Epithelial cell of esophagus (primary cell): ENCODE data around the gene THSD8.

Experiments
- DNase-seq: peaks from one replicate; pipeline ENCODE4 v3.0.0; 2010; ENCODE audit warnings: low read depth
- H3K4me3 ChIP-seq: 2 replicates; pipeline ENCODE4 v1.5.1; 2011; ENCODE audit warnings: mild to moderate bottlenecking, low read length, control low read depth
- CTCF ChIP-seq: IDR thresholded peaks from 2 replicates; pipeline ENCODE4 v1.5.1; 2011; ENCODE audit warnings: low read depth, mild to moderate bottlenecking, low read length, control low read depth, inconsistent platforms; ENCODE audit not compliant: insufficient read depth; ENCODE audit errors: missing control alignments

Gene THSD8

DNA sequence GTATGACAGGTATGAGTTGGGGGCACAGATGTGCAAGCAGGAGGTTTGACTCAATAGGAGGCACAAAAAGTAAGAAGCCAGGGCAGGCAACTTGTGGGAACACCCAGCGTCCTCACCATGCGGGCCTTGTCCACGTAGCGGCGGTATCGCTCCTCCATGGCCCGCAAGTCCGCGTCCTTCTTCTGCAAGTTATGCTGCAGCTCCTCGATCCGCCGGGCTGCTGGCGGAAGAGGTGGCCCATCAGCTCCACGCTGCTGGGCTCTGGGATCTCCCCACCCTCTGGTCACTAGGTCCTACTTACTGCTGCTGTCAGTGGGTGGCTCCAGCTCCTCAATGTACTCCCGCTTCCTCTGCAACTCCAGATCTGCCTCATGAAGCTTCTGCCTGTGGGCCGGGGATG, 37.2 kb upstream of the THSD8 start:
- TF ChIP-seq CTCF, result no peak
- DNase-seq, result no peak
- no peak overlapping the region for H3K4me3 ChIP-seq

DNA sequence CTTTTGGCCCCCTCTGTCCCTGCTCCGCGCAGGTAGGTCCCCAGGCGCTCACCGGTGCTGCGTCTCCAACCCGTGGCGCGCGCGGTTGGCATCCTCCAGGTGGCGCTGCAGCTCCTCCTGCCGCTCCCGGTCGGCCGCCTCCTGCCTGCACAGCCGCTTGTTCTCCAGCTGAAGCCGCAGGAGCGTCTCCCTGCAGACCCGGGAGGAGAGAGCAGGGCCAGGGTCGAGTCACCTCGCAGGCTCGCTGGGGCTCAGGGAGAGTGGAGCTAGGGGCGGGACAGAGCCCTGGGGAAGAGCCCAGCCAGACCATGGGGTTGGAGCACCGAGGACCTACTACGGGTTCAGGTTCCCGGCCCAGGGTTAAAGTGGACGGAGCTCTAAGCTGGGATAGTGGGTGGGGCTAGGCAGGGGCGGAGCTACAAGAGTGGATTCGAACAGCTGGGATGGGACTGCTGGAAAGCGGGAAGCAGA, 35.8 kb upstream of the THSD8 start:
- peak overlapping the region; percentile 36 for H3K4me3 ChIP-seq
- peak; percentile 76 for DNase-seq

DNA sequence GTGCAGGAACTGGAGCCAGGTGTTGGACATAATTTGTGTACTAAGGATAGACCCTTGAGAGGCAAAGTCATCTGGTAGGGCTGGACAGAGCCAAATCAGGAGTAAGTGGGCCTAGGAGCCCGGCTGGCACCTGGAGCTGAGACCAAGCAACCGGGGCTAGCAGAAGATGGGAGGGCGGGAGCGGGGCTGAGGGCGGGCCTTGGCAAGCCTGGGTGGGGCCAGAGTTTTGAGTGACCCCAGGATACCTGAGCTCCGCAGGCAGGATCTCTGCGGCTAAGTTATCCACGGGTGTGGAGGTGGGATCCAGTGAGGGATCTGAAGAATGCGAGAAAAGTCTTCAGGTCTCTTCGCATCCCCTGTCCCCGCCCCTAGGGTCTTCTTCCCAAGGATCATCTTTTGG, 34.7 kb upstream of the THSD8 start:
- DNase-seq, result no peak
- TF ChIP-seq CTCF, result no peak
- no peak overlapping the region for H3K4me3 ChIP-seq

More for the DNA sequence above, 35.8 kb upstream of the THSD8 start:
- peak; percentile 52 for TF ChIP-seq CTCF

DNA sequence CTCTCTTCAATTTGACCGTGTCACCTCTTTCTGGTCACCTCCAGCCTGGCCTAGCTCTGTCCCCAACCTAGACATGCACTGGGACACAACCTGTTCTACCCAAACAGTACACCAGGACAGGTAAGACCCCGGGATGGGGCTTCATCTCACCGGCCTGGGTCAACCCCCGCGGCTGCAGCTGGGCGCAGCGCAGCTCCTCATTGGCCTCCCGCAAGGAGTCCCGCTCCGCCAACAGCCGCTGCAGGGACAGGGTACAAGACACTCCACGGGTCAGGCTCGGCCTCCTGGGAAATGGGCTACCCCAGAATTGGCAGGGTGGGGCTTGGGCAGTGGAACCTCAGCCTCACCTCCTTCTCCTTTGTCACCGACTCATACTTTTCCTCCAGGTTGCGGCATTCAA, 34.2 kb upstream of the THSD8 start:
- DNase-seq, result no peak
- no peak for TF ChIP-seq CTCF
- H3K4me3 ChIP-seq, result no peak overlapping the region

GRCh38 chr19:12769689-12770088, 32.2 kb upstream of the THSD8 start:
- DNase-seq, result peak; percentile 61
- TF ChIP-seq CTCF, result no peak
- no peak overlapping the region for H3K4me3 ChIP-seq

DNA sequence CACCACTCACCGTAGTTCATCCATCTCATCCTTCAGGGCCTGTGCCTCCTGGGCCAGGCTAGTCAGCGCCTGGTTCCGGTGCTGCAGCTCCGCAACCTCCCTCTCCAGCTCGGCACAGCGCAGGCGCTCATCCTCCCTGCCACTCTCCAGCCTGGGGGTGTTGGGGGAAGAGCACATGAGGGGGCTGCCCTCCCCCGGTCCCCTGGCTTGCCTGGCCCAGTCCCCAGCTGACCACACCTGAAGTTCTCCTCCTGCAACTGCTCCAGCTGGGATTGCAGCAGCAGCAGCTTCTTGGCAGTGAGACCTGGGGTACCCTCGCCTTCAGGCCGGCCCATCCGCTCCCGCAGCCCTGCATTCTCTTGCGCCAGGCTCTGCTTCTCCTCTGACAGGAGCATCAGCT, 30.9 kb upstream of the THSD8 start:
- no peak for DNase-seq
- TF ChIP-seq CTCF, result no peak
- no peak overlapping the region for H3K4me3 ChIP-seq

GRCh38 chr19:12772323-12772722, 29.5 kb upstream of the THSD8 start:
- no peak for TF ChIP-seq CTCF
- DNase-seq, result no peak
- H3K4me3 ChIP-seq, result no peak overlapping the region
